BE2C (cell line): Measurements from ENCODE around the gene LAMC1.
"Not testable (repeated sequence)": the region's sequence is repeated elsewhere in the genome, so short reads cannot be mapped to it uniquely, and the experiment has no call there.

Experiments
- DNase-seq: peaks from one replicate; pipeline ENCODE4 v3.0.0-alpha.2; 2020
- H3K27me3 ChIP-seq: fragments of 250-450 bp; sonication (Bioruptor Pico); 2 replicates; pipeline ENCODE4 v1.5.1; 2020; ENCODE audit warnings: mild to moderate bottlenecking
- H3K36me3 ChIP-seq: fragments of 250-450 bp; sonication (Bioruptor Pico); 2 replicates; pipeline ENCODE4 v1.5.1; 2020; ENCODE audit warnings: mild to moderate bottlenecking
- H3K4me1 ChIP-seq: fragments of 250-450 bp; sonication (Bioruptor Pico); 2 replicates; pipeline ENCODE4 v1.5.1; 2020
- H3K4me3 ChIP-seq: 2 replicates; pipeline ENCODE4 v1.5.1; 2011; ENCODE audit warnings: low read depth, low read length
- H3K9me3 ChIP-seq: fragments of 250-450 bp; sonication (Bioruptor Pico); 2 replicates; pipeline ENCODE4 v1.5.1; 2020
- CTCF ChIP-seq: IDR thresholded peaks from 2 replicates; pipeline ENCODE4 v1.5.1; 2012; ENCODE audit warnings: mild to moderate bottlenecking, low read depth, low read length

LAMC1 gene

GRCh38 chr1:183070234-183070922, 47.2 kb downstream of the LAMC1 start:
- Histone ChIP-seq H3K4me3 (no peak overlapping the region), H3K36me3 (no peaks in the 10 kb centered on the region), H3K4me1 (no peaks in the 10 kb centered on the region)

GRCh38 chr1:183070923-183071618, 47.9 kb downstream of the LAMC1 start:
- DNase-seq: no peak
- Histone ChIP-seq H3K27me3 (no peaks in the 10 kb centered on the region), H3K4me1 (no peaks in the 10 kb centered on the region; the same call in 1 of the 2 replicates)

More at GRCh38 chr1:183070234-183070922, 47.2 kb downstream of the LAMC1 start:
- TF ChIP-seq CTCF: no peak
- no peaks in the 10 kb centered on the region for H3K9me3 ChIP-seq
- no peaks in the 10 kb centered on the region for H3K27me3 ChIP-seq
- DNase-seq: no peak

GRCh38 chr1:183072595-183072994, 49.4 kb downstream of the LAMC1 start:
- not testable (repeated sequence) for H3K36me3 ChIP-seq, H3K4me3 ChIP-seq, H3K27me3 ChIP-seq, DNase-seq, H3K4me1 ChIP-seq, H3K9me3 ChIP-seq

More at GRCh38 chr1:183070923-183071618, 47.9 kb downstream of the LAMC1 start:
- Histone ChIP-seq H3K4me3 (no peak overlapping the region), H3K36me3 (no peaks in the 10 kb centered on the region), H3K9me3 (no peaks in the 10 kb centered on the region)
- TF ChIP-seq CTCF: no peak

GRCh38 chr1:183073320-183073719, 50.1 kb downstream of the LAMC1 start:
- no peaks in the 10 kb centered on the region; the same call in 1 of the 2 replicates for H3K4me1 ChIP-seq

GRCh38 chr1:183074215-183074614, 51.0 kb downstream of the LAMC1 start:
- TF ChIP-seq CTCF: no peak
- H3K27me3 ChIP-seq: no peaks in the 10 kb centered on the region
- H3K9me3 ChIP-seq: no peaks in the 10 kb centered on the region
- no peaks in the 10 kb centered on the region for H3K36me3 ChIP-seq
- H3K4me1 ChIP-seq: no peaks in the 10 kb centered on the region; the same call in 1 of the 2 replicates
- DNase-seq: no peak
- H3K4me3 ChIP-seq: no peak overlapping the region

More at GRCh38 chr1:183073320-183073719, 50.1 kb downstream of the LAMC1 start:
- no peak for TF ChIP-seq CTCF
- Histone ChIP-seq H3K9me3 (no peaks in the 10 kb centered on the region), H3K27me3 (no peaks in the 10 kb centered on the region), H3K36me3 (no peaks in the 10 kb centered on the region), H3K4me3 (no peak overlapping the region)
- DNase-seq: no peak

GRCh38 chr1:183075861-183076260, 52.6 kb downstream of the LAMC1 start:
- H3K9me3 ChIP-seq: no peaks in the 10 kb centered on the region
- DNase-seq: no peak
- no peaks in the 10 kb centered on the region; the same call in 1 of the 2 replicates for H3K4me1 ChIP-seq
- no peaks in the 10 kb centered on the region for H3K27me3 ChIP-seq
- H3K4me3 ChIP-seq: no peak overlapping the region
- no peak for TF ChIP-seq CTCF
- no peaks in the 10 kb centered on the region for H3K36me3 ChIP-seq
